DND-41 (cell line): ENCODE measurements around the gene GIGYF1.

Experiments
- ATAC-seq: fragments of 200-7000 bp; cut with Tn5 transposase; 3 replicates; pipeline ENCODE4 v1.9.1; 2021; ENCODE audit warnings: low read depth; ENCODE audit not compliant: insufficient read depth
- DNase-seq: peaks from one replicate; pipeline ENCODE4 v3.0.0-alpha.2; 2020
- H2AFZ ChIP-seq: 2 replicates; pipeline ENCODE4 v1.6.0; 2012; ENCODE audit warnings: low read depth, low read length
- H3K27ac ChIP-seq: 2 replicates; pipeline ENCODE4 v1.5.1; 2012; ENCODE audit warnings: low read length, inconsistent platforms
- H3K27me3 ChIP-seq: fragments of 200-600 bp; sonication (generic); 2 replicates; pipeline ENCODE4 v1.6.0; 2012; ENCODE audit warnings: low read length, mild to moderate bottlenecking, inconsistent platforms; ENCODE audit not compliant: insufficient read depth, poor library complexity
- H3K36me3 ChIP-seq: 2 replicates; pipeline ENCODE4 v1.5.1; 2012; ENCODE audit warnings: low read length, inconsistent platforms; ENCODE audit not compliant: insufficient read depth
- H3K4me1 ChIP-seq: 2 replicates; pipeline ENCODE4 v1.5.1; 2012; ENCODE audit warnings: mild to moderate bottlenecking, low read length; ENCODE audit not compliant: insufficient read depth
- H3K4me2 ChIP-seq: 2 replicates; pipeline ENCODE4 v1.6.0; 2012; ENCODE audit warnings: mild to moderate bottlenecking, moderate library complexity, low read length, inconsistent platforms; ENCODE audit not compliant: insufficient read depth
- H3K4me3 ChIP-seq, 2 experiments: fragments of 200-600 bp in 1 of 2; shearing (Covaris generic) in 1 of 2; 2 replicates each; pipeline ENCODE4 v1.5.1; 2012 to 2016; ENCODE audit warnings: inconsistent platforms in 2 of 2, low read length in 2 of 2, mild to moderate bottlenecking in 2 of 2, low read depth in 1 of 2, moderate library complexity in 1 of 2
- H3K79me2 ChIP-seq: 2 replicates; pipeline ENCODE4 v1.6.0; 2012; ENCODE audit warnings: low read length, inconsistent platforms; ENCODE audit not compliant: insufficient read depth
- H3K9ac ChIP-seq: 2 replicates; pipeline ENCODE4 v1.6.0; 2012; ENCODE audit warnings: low read depth, mild to moderate bottlenecking, inconsistent platforms, low read length, moderate library complexity
- H3K9me3 ChIP-seq: 2 replicates; pipeline ENCODE4 v1.5.1; 2012; ENCODE audit warnings: low read length, moderate library complexity, mild to moderate bottlenecking, inconsistent platforms; ENCODE audit not compliant: insufficient read depth, severe bottlenecking
- H4K20me1 ChIP-seq: 2 replicates; pipeline ENCODE4 v1.6.0; 2012; ENCODE audit warnings: low read length; ENCODE audit not compliant: insufficient read depth
- CTCF ChIP-seq: IDR thresholded peaks from 2 replicates; pipeline ENCODE4 v1.5.1; 2012; ENCODE audit warnings: borderline replicate concordance, low read length, moderate library complexity, mild to moderate bottlenecking; ENCODE audit not compliant: poor library complexity, severe bottlenecking; ENCODE audit errors: extremely low read depth
- EZH2 ChIP-seq: IDR thresholded peaks from 3 replicates; pipeline ENCODE4 v1.6.1; 2012; ENCODE audit warnings: borderline replicate concordance, low read depth, mild to moderate bottlenecking, moderate library complexity, low read length, inconsistent platforms; ENCODE audit not compliant: severe bottlenecking

The GIGYF1 gene

GRCh38 chr7:100675105-100675451 lies 19.0 kb downstream of the GIGYF1 start:
- peaks cover 52% of the 10 kb centered on the region for H3K79me2 ChIP-seq
- no peak for TF ChIP-seq CTCF
- TF ChIP-seq EZH2 = no peak
- DNase-seq (no peak), ATAC-seq (no peak)
- H3K4me2 ChIP-seq = peak overlapping the region; percentile 94
- H3K4me3 ChIP-seq = peak overlapping the region; percentile 88 to 98
- no peaks in the 10 kb centered on the region for H3K27me3 ChIP-seq
- no peak overlapping the region for H2AFZ ChIP-seq
- H3K9ac ChIP-seq = peak overlapping the region; percentile 91
- no peaks in the 10 kb centered on the region for H3K9me3 ChIP-seq
- peaks cover 22% of the 10 kb centered on the region for H3K4me1 ChIP-seq
- peak overlapping the region; percentile 89 for H3K27ac ChIP-seq
- H3K36me3 ChIP-seq = peaks cover 39% of the 10 kb centered on the region
- peaks cover 52% of the 10 kb centered on the region for H4K20me1 ChIP-seq

GRCh38 chr7:100674411-100675104 lies 19.5 kb downstream of the GIGYF1 start:
- TF ChIP-seq CTCF (no peak), EZH2 (no peak)
- H3K27ac ChIP-seq = peak overlapping the region; percentile 89
- peak; percentile 47 for DNase-seq

GRCh38 chr7:100673942-100674410 lies 20.1 kb downstream of the GIGYF1 start:
- Histone ChIP-seq H3K27me3 (no peaks in the 10 kb centered on the region), H3K4me3 (peak overlapping the region; percentile 88 to 98; a peak in 3 of 4 replicates), H4K20me1 (peaks cover 44% of the 10 kb centered on the region), H3K27ac (peak overlapping the region; percentile 89), H3K4me1 (peaks cover 22% of the 10 kb centered on the region), H3K36me3 (peaks cover 28% of the 10 kb centered on the region), H3K79me2 (peaks cover 46% of the 10 kb centered on the region), H3K9ac (peak overlapping the region; percentile 91), H3K9me3 (no peaks in the 10 kb centered on the region), H2AFZ (peak overlapping the region; percentile 82), H3K4me2 (peak overlapping the region; percentile 94)
- ATAC-seq = peak; percentile 0; the same call in 1 of the 3 replicates
- TF ChIP-seq EZH2 (no peak), CTCF (no peak)
- peak; percentile 60 for DNase-seq

More at GRCh38 chr7:100674411-100675104, 19.5 kb downstream of the GIGYF1 start:
- H4K20me1 ChIP-seq = peaks cover 49% of the 10 kb centered on the region
- H3K36me3 ChIP-seq = peaks cover 34% of the 10 kb centered on the region
- H3K27me3 ChIP-seq = no peaks in the 10 kb centered on the region
- H3K4me1 ChIP-seq = peaks cover 22% of the 10 kb centered on the region
- H3K79me2 ChIP-seq = peaks cover 49% of the 10 kb centered on the region
- peak overlapping the region; percentile 94 for H3K4me2 ChIP-seq
- H3K9me3 ChIP-seq = no peaks in the 10 kb centered on the region
- peak; percentile 18 for ATAC-seq
- H3K4me3 ChIP-seq = peak overlapping the region; percentile 88 to 98
- peak overlapping the region; percentile 91 for H3K9ac ChIP-seq
- peak overlapping the region; percentile 82; the same call in 1 of the 2 replicates for H2AFZ ChIP-seq
